Aorta (tissue), 5 donors: Measurements from ENCODE around the gene SLC35F3. TPM values are rescaled to one million over a fixed set of nuclear protein-coding genes. Genes with fewer than 3 reads are reported as not detected.

Experiments
- ATAC-seq: fragments of 200-7000 bp; cut with Tn5 transposase; one replicate; pipeline ENCODE4 v1.9.1; 2022; ENCODE audit warnings: moderate library complexity; ENCODE audit not compliant: low FRiP score
- DNase-seq, 2 donors: peaks; one replicate each; pipeline ENCODE4 v3.0.0-alpha.2; 2020
- H3K27ac ChIP-seq, 2 donors: one replicate each; pipeline ENCODE4 v1.5.1; 2013; ENCODE audit warnings: low read length in 2 of 2, mild to moderate bottlenecking in 2 of 2, moderate library complexity in 2 of 2, control low read depth in 1 of 2, inconsistent platforms in 1 of 2, low read depth in 1 of 2
- H3K27me3 ChIP-seq, 2 donors: one replicate each; pipeline ENCODE4 v1.6.1; 2013; ENCODE audit warnings: control low read depth in 1 of 2, low read length in 1 of 2, mild to moderate bottlenecking in 1 of 2, moderate library complexity in 1 of 2; ENCODE audit not compliant: insufficient read depth in 2 of 2, control insufficient read depth in 1 of 2
- H3K36me3 ChIP-seq, 2 donors: one replicate each; pipeline ENCODE4 v1.6.1; 2013; ENCODE audit warnings: control low read depth in 1 of 2, low read length in 1 of 2, mild to moderate bottlenecking in 1 of 2; ENCODE audit not compliant: insufficient read depth in 2 of 2, control insufficient read depth in 1 of 2
- H3K4me1 ChIP-seq, 2 donors: one replicate each; pipeline ENCODE4 v1.6.1; 2013; ENCODE audit warnings: low read length in 2 of 2, control low read depth in 1 of 2, mild to moderate bottlenecking in 1 of 2, moderate library complexity in 1 of 2; ENCODE audit not compliant: insufficient read depth in 2 of 2, control insufficient read depth in 1 of 2
- H3K4me3 ChIP-seq, 2 donors: one replicate each; pipeline ENCODE4 v1.5.1; 2013; ENCODE audit warnings: low read length in 2 of 2, control low read depth in 1 of 2, mild to moderate bottlenecking in 1 of 2
- H3K9me3 ChIP-seq: one replicate; pipeline ENCODE4 v1.6.1; 2013; ENCODE audit warnings: mild to moderate bottlenecking, low read length; ENCODE audit not compliant: control insufficient read depth
- WGBS, 2 donors: extraction: QIAGEN DNeasy Blood & Tissue Kit; methylation state at CpG; one replicate each; pipeline ENCODE4 v1.1.7; 2013; 5-methylcytosine and 5-hydroxymethylcytosine counted together
- intact Hi-C, 2 donors: fragments of 100-400 bp; cut with DNase I; formaldehyde crosslinking; loops; one replicate each; pipeline versions ENCODE4 v1.14.2 to v1.15.0; 2022
- polyA plus RNA-seq, 2 donors: library from polyadenylated mRNA; stranded (reverse); fragments of 200-250 nt; gene quantifications; one replicate each; pipeline ENCODE4 v1.2.3, GENCODE V29; 2013
- total RNA-seq, 2 donors: library from RNA; stranded (reverse); fragmentation: NEBNext Ultra II Directional; extraction: Animal tissue kit (Norgen Biotek cat#: 25700); gene quantifications; one replicate each; pipeline ENCODE4 v1.2.1, GENCODE V29; 2021
- donor health status: healthy with polysubstance abuse.
- donor health status: Bipolar disorder and iron deficiency.
- donor health status: DM: no; HTN: no; CAD: no.
- donor health status: DM: no; HTN: no; CAD: no.
- donor health status: DM: yes; HTN: yes; CAD: no.

Gene SLC35F3
- total and polyA plus RNA-seq, 4 donors: 0.12 TPM; not detected in 3

DNA sequence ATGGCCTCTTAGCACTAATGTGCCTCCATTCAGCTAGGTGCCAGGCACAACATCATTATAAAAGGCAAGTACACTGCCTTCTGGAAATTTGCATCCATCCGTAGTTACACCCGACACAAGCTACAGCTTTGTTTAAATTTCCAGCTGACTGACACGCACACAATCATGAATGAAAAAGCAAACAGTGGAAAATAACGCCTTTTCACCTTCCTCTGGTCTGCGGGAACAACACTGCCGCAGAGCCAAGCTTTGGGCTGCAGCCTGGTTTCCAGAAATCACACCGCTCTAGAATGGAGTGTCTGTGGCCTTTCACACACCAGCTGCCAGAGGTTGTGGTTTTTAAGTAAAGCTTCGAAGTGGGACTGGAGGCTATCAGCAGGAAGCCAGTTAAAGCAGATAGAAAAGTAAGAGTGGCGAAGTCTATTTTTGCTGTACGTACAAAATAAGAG lies 326.0 kb downstream of the SLC35F3 start:
- H3K27ac ChIP-seq: no peak overlapping the region
- 40 to 42% methylated on average over 10 of the region's 10 CpGs for WGBS, 2 donors
- H3K4me3 ChIP-seq: no peak overlapping the region
- H3K9me3 ChIP-seq: no peaks in the 10 kb centered on the region
- no peaks in the 10 kb centered on the region for H3K36me3 ChIP-seq
- no peaks in the 10 kb centered on the region for H3K4me1 ChIP-seq
- ATAC-seq (no peak), DNase-seq (no peak)
- intact Hi-C loops: no loop called here
- H3K27me3 ChIP-seq: peaks cover 0 to 2% of the 10 kb centered on the region in 2 donors

DNA sequence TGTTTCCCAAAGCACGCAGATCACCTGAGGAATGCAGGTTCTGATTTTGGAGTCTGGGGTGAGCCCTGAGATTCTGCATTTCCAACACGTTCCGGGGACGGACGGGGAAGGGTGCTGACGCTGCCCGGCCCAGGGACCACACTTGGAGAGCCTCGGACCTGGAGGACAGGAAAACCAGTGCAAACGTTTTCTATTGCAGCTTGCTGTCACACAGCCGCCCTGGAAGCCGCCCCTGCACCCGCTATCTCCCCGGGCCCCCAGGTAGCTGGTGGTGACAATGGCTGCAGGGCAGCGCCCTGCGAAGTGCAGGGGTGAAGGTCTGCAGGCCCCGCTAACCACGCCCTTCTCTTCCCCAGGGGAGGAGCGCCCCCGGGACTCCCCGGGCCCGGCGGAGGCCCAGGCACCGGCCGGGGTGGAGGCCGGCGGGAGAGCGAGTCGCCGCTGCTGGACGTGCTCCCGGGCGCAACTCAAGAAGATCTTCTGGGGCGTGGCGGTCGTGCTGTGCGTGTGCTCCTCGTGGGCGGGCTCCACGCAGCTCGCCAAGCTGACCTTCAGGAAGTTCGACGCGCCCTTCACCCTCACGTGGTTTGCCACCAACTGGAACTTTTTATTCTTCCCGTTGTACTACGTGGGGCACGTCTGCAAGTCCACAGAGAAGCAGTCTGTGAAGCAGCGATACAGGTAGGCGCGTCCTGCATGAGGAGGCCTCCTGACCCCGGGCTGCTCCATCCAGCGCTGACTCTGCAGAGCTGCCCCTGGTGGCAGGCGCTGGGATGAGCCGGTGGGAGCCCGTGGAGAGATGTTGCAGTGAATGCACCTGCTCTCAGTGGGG lies 326.8 kb downstream of the SLC35F3 start:
- H3K4me1 ChIP-seq: no peaks in the 10 kb centered on the region
- intact Hi-C loops: no loop called here
- DNase-seq (no peak), ATAC-seq (no peak)
- WGBS, 2 donors: 66 to 77% methylated on average over 51 to 55 of the region's 55 CpGs
- no peaks in the 10 kb centered on the region for H3K36me3 ChIP-seq
- H3K4me3 ChIP-seq: no peak overlapping the region
- H3K9me3 ChIP-seq: no peaks in the 10 kb centered on the region
- peaks cover 0 to 2% of the 10 kb centered on the region in 2 donors for H3K27me3 ChIP-seq
- H3K27ac ChIP-seq: no peak overlapping the region

DNA sequence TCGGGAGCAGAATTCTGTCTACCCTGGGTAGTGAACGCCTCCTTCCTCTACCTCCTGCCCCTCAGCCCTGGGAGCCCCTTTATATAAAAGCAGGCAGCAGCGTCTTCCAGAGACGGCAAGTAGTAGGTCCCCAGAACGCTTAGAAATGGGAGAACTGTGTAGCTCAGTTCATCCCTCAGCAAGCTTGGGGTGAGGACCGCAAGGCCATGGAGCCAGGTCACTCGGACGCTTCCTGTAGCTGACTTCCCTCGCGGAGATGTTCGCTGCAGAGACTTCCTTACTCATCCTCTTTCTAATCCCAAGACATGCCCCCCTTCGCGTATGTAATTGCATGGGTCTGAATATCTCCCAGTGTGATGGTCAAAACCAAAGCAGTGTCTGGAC lies 327.4 kb downstream of the SLC35F3 start:
- intact Hi-C loops: no loop called here
- 90 to 93% methylated on average over 13 of the region's 13 CpGs for WGBS, 2 donors
- Histone ChIP-seq H3K27ac (no peak overlapping the region), H3K4me1 (no peaks in the 10 kb centered on the region), H3K9me3 (no peaks in the 10 kb centered on the region), H3K27me3 (peaks cover 0 to 2% of the 10 kb centered on the region in 2 donors), H3K36me3 (no peaks in the 10 kb centered on the region), H3K4me3 (no peak overlapping the region)
- ATAC-seq: no peak
- no peak for DNase-seq

DNA sequence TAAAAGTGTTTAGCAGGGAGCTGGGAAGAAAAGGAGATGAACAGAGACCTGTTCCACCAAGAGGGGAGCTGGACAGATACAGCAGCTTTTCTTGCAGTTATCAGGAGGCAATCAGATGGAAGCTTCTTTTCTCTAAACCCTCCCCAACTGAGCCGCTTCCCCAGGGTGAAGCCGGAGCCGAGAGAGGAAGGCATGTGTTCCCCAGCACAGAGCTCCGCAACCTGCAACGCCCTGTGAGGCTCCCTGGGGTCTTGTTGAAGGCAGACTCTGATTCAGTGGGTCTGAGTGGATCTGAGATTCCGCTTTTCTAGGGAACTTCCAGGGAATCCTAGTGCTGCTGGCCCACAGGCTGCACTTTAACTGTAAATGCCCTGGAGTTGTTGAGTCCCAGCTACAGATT lies 329.7 kb downstream of the SLC35F3 start:
- Histone ChIP-seq H3K4me3 (no peak overlapping the region), H3K9me3 (no peaks in the 10 kb centered on the region), H3K36me3 (no peaks in the 10 kb centered on the region), H3K27me3 (peaks cover 0 to 2% of the 10 kb centered on the region in 2 donors), H3K4me1 (no peaks in the 10 kb centered on the region), H3K27ac (no peak overlapping the region)
- WGBS, 2 donors: 57 to 68% methylated on average over 6 of the region's 6 CpGs
- intact Hi-C loops: no loop called here
- ATAC-seq (no peak), DNase-seq (no peak)

DNA sequence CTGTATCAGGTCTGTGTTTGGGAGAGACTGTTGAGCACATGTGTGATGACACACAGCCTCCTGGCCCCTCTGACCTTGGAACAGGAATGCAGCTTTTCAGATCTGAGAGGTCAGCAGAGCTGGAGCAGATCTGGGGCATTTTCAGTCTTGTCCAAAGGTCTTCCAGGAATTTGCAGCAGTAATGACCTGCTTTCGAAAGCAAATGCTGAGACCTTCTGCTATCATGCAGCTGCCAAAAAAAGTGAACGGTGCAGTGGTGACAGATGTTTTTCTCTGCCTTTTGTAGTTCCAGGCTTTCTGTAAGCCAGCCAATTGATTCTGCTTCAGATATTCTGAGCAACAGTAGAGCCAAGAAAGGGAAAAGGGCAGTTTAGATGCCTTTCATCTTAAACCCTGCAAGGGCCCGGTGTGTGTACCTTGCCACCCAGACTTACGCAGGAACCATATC lies 331.0 kb downstream of the SLC35F3 start:
- Histone ChIP-seq H3K27me3 (peaks cover 0 to 1% of the 10 kb centered on the region in 2 donors), H3K4me3 (no peak overlapping the region), H3K36me3 (no peaks in the 10 kb centered on the region), H3K4me1 (no peaks in the 10 kb centered on the region), H3K27ac (no peak overlapping the region), H3K9me3 (no peaks in the 10 kb centered on the region)
- intact Hi-C loops: no loop called here
- DNase-seq (no peak), ATAC-seq (no peak)
- 23 to 42% methylated on average over 4 of the region's 4 CpGs for WGBS, 2 donors

DNA sequence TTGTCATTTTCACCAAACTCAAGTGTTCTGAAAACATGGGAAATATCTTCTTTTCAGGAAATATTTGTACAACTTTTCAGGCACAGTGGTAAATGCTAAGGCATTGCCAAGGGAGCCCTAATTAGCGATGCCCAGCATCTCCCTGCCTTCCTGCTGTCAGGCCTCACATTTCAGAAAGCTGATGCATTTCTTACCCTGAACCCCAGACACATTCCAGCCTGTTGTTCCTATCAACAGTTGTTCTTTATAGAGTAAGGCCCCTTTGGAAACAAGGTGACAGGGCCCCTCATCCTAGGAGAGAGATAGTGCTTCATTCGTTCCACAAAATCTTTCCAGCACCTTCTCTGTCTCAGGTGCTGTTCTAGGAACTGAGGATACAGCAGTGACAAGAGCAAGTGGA lies 332.9 kb downstream of the SLC35F3 start:
- Histone ChIP-seq H3K27me3 (no peaks in the 10 kb centered on the region), H3K36me3 (no peaks in the 10 kb centered on the region), H3K4me3 (no peak overlapping the region), H3K27ac (no peak overlapping the region), H3K9me3 (peaks cover 1% of the 10 kb centered on the region), H3K4me1 (no peaks in the 10 kb centered on the region)
- 76 to 77% methylated on average over 2 of the region's 2 CpGs for WGBS, 2 donors
- intact Hi-C loops: no loop called here
- DNase-seq: no peak
- no peak for ATAC-seq

DNA sequence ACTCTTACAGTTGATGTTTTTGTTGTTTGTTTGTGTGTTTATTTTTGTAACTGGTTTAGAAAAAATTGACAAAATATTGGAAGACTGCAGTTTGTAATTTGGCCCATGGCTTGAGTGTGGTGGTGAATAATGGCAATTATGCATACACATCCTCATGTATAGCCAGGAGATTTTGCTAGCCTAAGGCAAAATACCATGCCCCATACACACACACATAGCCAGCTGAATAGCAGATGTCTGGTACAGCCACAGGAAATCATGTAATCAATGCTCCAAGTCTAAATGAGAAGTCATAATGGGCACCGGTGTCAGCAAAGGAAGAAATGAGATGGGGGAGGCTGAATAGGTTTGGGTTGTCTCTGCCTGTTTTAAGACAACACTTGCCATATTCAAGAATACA lies 333.6 kb downstream of the SLC35F3 start:
- ATAC-seq: no peak
- Histone ChIP-seq H3K4me1 (no peaks in the 10 kb centered on the region), H3K27me3 (no peaks in the 10 kb centered on the region), H3K4me3 (no peak overlapping the region), H3K36me3 (no peaks in the 10 kb centered on the region), H3K27ac (no peak overlapping the region), H3K9me3 (peaks cover 1% of the 10 kb centered on the region)
- WGBS, 2 donors: 82 to 89% methylated on average over 1 of the region's 1 CpG
- intact Hi-C loops: no loop called here
- no peak for DNase-seq

DNA sequence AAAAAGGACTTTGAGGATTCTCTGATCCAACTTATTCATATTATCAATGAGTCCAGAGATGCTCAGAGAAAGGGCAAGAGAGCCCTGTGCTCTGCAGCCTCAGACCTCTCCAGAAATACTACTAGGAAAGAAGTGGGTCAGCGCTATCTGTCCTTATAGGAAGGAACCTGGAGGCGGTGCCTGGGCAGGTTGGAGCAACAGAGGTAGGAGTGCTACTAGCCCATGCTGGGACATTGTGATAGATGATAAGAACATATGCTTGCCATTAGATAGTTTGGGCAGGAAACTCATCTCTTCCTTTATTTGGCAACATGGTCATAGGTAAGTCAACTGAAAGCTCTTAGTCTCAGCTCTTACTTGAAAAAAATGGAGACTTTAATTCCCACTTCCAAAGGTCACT lies 335.0 kb downstream of the SLC35F3 start:
- Histone ChIP-seq H3K27ac (no peak overlapping the region), H3K4me1 (no peaks in the 10 kb centered on the region), H3K4me3 (no peak overlapping the region), H3K27me3 (no peaks in the 10 kb centered on the region), H3K9me3 (peaks cover 1% of the 10 kb centered on the region), H3K36me3 (no peaks in the 10 kb centered on the region)
- no peak for ATAC-seq
- 97% methylated on average over 2 of the region's 2 CpGs for WGBS, 2 donors
- intact Hi-C loops: no loop called here
- DNase-seq: no peak

DNA sequence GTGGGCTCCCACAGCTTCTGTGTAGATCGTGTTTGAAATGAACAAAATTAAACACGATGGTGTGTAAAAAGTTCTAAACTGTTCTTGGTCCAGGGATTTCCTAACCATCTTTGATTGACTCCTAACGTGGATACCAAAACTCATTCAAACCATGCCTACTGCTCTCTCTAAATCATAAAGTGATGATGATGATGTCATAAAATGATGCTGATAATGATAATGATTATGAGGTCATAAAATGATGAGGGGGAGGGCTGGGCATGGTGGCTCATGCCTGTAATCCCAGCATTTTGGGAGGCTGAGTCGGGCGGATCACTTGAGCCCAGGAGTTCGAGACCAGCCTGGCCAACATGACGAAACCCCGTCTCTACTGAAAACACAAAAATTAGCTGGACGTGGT lies 335.5 kb downstream of the SLC35F3 start:
- no peak for DNase-seq

More for the DNA sequence above, 335.5 kb downstream of the SLC35F3 start:
- no peaks in the 10 kb centered on the region for H3K27me3 ChIP-seq
- no peak overlapping the region for H3K4me3 ChIP-seq
- intact Hi-C loops: no loop called here
- 89 to 94% methylated on average over 9 of the region's 9 CpGs for WGBS, 2 donors
- ATAC-seq: no peak
- no peaks in the 10 kb centered on the region for H3K36me3 ChIP-seq
- no peaks in the 10 kb centered on the region for H3K4me1 ChIP-seq
- H3K9me3 ChIP-seq: peaks cover 1% of the 10 kb centered on the region
- H3K27ac ChIP-seq: no peak overlapping the region
